GM23248 (cell line): ENCODE data around the gene CLIC4.

Experiments used
- EZH2 ChIP-seq: fragments of 200-600 bp; sonication (generic); IDR thresholded peaks from 2 replicates; pipeline ENCODE4 v1.6.1; 2018; ENCODE audit warnings: antibody characterized with exemption, mild to moderate bottlenecking; ENCODE audit not compliant: insufficient read depth, poor library complexity, severe bottlenecking
- EZH2phosphoT487 ChIP-seq: fragments of 200-600 bp; sonication (generic); IDR thresholded peaks from 2 replicates; pipeline ENCODE4 v1.6.1; 2018; ENCODE audit warnings: antibody characterized with exemption, moderate library complexity, mild to moderate bottlenecking, low read depth; ENCODE audit not compliant: insufficient read depth

- TF ChIP-seq EZH2, result no peak
- no peak for TF ChIP-seq EZH2phosphoT487
Observed at GRCh38 chr1:24865587-24865986, 120.3 kb downstream of the CLIC4 start.
